A549 treated with AZD2906 at 1 μM for 4 hours (cell line): ENCODE data around the gene HYPK. TPM values are rescaled to one million over a fixed set of nuclear protein-coding genes. Genes with fewer than 3 reads are reported as not detected.

Source experiments
- total RNA-seq: library from RNA; stranded (reverse); fragments of 200-300 nt; extraction: Qiagen RNA extraction; gene quantifications from 5 replicates; pipeline ENCODE4 v1.2.3, GENCODE V29; 2022

The HYPK gene
- 4.9 to 8.5 TPM (median 5.6 TPM) in 5 replicates for total RNA-seq

GRCh38 chr15:43800286-43801141 lies at the start of gene HYPK:
TSS of gene HYPK (plus strand) at chr15:43800599. CDS start at chr15:43800623, 24 bp downstream.

DNA sequence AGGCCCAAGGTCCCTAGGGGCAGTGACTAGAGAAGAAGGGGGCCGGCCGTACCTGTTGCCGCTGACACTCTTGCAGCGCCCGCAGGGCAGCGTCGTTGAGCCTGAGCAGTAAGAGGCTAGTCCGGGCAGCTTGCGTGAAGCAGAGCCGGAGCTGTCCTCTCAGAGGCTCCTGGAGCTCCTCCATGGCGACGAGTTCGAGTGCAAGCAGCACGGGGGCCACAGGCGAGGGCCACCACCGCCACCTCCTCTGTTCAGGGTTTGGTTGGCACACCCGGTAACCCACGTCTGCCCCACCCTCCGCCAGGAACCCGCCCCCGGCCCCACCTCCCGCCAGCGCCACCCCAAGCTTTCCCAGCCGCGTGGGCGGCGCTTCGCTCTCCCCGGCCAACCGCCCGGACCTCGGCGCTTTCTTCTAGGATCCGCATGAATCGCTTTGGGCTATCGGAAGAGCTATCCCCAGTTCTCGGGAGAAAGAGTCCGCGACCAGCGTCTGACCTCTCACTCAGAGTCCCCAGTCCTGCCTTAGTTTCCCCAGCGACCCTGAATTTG lies 23.6 kb upstream of the HYPK start, which contains the start of gene ELL3:
Gene ELL3 (minus strand): TSS at position 249 of the 549 bp plus-strand sequence. CDS start 65 bp downstream, at position 184.

DNA sequence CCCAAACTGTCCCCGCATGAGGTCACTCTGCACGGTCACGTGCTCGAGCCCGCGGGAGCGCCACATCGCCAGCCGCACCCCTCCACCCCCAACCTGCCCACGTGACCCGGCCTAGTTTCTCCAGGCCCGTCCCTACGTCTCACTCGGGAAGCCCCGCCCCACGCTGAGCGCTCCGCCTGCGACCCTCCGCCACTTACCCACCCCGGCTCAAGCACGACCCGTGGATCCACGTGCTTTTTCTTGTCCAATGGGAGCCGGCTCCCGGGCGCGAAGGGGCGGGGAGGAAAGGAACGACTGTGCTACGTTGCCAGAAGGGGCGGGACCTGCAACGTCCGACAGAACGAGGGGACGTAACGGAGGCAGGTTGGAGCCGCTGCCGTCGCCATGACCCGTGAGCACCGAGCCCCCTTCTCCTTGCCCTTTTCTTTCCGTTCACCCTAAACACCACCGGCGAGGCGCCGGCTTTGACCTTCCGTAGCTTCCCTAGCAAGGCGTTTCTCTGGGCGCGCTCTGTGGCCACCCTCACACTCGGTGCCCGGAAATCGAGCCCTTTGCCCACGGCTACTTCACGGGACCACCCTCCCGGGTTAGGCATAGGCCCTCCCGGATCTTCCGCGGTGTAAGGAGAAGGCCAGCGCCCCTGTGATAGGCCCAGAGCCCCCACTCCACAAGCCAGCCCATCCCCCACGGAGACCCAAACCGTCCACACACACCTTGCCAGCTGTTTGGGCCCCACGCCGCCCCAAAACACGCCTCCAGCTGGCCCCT lies 8.2 kb upstream of the HYPK start, which contains the start of gene SERF2:
Gene SERF2 (plus strand): TSS at position 328 of the 768 bp plus-strand sequence. CDS start 57 bp downstream, at position 385.

DNA sequence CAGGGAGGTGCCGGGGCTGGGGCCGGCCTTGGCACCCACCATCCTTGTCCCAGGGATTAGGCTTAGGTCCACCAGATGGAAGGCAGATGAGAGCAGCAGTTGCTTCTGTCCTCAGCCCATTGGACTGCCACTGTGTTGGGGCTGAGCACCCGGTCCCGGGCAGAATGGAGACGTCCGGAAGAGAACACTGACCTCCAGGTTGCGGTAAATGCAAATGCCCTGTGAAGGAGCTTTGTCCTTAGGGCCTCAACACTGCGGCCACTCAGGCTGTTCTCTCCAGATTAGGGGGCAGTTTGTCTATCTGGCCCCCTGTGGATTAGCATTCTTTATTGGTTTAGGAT lies 484 bp upstream of the HYPK start, which contains the start of gene SERINC4:
Gene SERINC4 (minus strand): TSS at position 276 of the 341 bp plus-strand sequence. CDS start 234 bp downstream, at position 42.

GRCh38 chr15:43824302-43825246 lies 24.2 kb downstream of the HYPK start, which contains the start of gene MFAP1:
TSS of gene MFAP1 (minus strand) at chr15:43824690. CDS start at chr15:43824569, 121 bp downstream.

GRCh38 chr15:43826508-43827341 lies 26.3 kb downstream of the HYPK start, which contains the start of gene WDR76:
TSS of gene WDR76 (plus strand) at chr15:43827002. CDS start at chr15:43827033, 31 bp downstream.

Other genes with a start within 250 kb of the HYPK start
- gene PPIP5K1, start 210.4 kb upstream of the HYPK start, total RNA-seq: 4.2 to 7.1 TPM (median 4.7 TPM) in 5 replicates
- 2.7 to 4.4 TPM (median 3.4 TPM) in 5 replicates for gene CKMT1B, start 206.6 kb upstream of the HYPK start, total RNA-seq
- gene STRC, start 181.8 kb upstream of the HYPK start, total RNA-seq: 0.02 to 0.13 TPM (median 0.07 TPM) in 5 replicates
- 0.24 to 1.2 TPM (median 0.95 TPM) in 5 replicates for gene CATSPER2, start 151.8 kb upstream of the HYPK start, total RNA-seq
- 2.6 to 3.5 TPM (median 3.3 TPM) in 5 replicates for gene CKMT1A, start 106.7 kb upstream of the HYPK start, total RNA-seq
- gene PDIA3, start 54.2 kb upstream of the HYPK start, total RNA-seq: 254 to 351 TPM (median 338 TPM) in 5 replicates
- gene ELL3, start 23.6 kb upstream of the HYPK start, total RNA-seq: 1.2 to 2.1 TPM (median 1.7 TPM) in 5 replicates
- 431 to 707 TPM (median 687 TPM) in 5 replicates for gene SERF2, start 8.3 kb upstream of the HYPK start, total RNA-seq
- 0.05 to 0.10 TPM (median 0.09 TPM) in 4 of 5 replicates, not detected in the other for gene SERINC4, start 379 bp upstream of the HYPK start, total RNA-seq
- gene MFAP1, start 24.1 kb downstream of the HYPK start, total RNA-seq: 22.9 to 29.4 TPM (median 24.0 TPM) in 5 replicates
- gene WDR76, start 26.4 kb downstream of the HYPK start, total RNA-seq: 11.0 to 15.0 TPM (median 11.4 TPM) in 5 replicates